Measurements from ENCODE around the gene SLAIN1.

SLAIN1 gene

DNA sequence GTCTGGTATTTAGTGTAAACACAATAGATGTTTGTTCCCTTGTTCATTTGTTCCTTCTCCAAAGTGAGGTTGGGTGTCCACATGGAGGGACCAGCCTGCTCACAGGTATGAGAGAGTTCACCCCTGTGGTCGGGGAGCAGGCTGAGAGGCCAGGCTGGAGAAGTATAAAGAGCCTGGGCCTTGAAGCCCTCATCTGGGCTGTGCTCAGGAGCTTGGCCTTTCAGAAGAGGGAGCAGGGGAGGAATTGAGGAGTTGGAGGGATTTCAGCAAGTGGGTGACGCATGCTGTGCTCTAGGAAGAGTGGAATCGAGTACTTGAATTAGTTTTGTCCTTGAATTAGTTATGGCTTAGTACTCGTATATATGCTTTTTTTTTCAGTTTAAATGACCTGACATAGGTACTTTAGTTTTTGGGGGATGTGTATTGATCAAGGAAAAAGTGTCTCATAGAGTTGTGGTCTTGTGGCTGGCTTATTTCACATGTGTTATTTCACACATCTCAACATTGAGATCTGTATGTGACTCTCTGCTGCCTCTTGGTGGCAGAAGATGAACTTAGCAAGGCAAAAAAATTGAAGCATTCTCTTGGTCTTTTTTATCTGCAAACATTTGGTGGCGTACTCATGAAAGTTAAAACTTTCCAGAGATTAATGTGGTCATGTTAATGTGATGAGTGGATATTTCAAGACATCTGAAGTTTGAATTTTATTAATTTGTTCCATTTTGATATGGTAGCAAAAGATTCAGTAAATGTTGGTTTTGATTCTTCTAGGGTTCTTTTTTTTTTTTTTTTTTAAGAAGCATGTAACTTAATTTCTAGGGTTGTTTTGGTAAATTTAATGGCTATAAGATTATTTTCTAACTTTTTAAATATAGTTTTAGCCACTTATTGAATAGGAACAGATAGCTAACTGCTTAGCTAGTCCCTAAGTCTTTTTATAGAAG, 54.3 kb downstream of the SLAIN1 start:
- peak; percentile 33 for DNase-seq

DNA sequence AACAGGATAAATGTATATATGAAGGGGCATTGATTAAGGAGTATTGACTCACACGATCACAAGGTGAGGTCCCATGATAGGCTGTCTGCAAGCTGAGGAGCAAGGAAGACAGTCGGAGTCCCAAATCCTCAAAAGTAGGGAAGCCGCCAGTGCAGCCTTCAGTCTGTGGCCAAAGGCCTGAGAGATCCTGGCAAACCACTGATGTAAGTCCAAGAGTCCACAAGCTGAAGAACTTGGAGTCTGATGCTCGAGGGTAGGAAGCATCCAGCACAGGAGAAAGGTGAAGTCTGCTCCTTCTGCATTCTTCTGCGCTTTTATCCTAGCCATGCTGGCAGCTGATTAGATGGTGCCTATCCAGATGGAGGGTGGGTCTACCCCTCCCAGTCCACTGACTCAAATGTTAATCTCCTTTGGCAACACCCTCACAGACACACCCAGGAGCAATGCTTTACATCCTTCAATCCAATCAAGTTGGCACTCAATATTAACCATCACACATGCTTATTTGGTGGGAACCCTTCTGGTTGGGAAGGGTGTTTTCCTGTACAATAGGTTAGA, 55.1 kb downstream of the SLAIN1 start:
- no peak for DNase-seq

DNA sequence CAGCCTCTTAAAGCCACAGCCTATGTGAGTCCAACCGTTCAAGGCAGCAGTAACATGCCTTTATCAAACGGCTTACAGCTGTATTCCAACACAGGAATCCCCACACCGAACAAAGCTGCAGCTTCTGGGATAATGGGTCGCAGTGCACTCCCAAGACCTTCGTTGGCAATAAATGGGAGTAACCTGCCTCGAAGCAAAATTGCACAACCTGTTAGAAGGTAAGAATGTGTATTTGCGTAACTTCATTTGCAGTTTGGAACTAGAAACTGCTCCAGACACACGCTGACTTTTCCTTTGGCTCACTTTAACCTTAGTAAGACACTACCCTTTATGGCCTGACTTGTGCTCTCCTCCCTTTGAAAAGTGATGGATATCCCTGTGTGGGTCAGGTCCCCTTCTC, 63.4 kb downstream of the SLAIN1 start:
- no peak for DNase-seq

DNA sequence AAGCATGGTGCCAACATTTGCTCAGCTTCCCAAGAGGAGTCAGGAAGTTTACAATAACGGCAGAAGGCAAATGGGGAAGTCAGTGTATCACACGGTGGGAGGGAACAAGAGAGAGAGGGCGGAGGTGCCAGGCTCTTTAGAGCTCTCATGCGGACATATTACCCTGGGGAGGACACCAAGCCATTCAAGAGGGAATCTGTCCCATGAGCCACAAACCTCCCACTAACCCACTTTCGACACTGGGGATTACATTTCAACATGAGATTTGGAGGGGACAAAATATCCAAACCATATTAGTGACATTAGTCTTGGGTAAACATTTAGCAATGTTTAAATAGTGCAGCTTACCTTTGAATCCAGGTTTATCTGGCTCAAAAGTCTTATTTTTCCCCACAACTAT, 69.9 kb downstream of the SLAIN1 start:
- no peak for DNase-seq

DNA sequence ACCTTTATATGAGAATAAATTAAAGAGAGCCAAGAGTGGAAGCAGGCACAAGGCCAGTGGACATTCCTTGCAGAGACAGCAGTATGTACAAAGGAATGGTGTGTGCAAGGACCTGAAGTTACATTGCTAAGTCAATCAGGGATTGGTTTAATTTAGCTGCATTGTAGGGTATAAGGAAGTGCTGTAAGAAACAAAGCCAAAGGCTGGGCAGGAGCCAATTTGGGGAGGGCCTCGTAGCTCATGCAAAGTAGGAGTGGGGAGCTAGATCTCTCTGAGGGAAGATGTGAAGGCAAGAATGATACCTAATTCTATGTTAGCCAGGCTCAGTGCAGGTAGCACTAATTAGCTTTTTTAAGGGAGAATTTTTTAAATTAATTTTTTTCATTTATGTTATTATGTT, 76.7 kb downstream of the SLAIN1 start:
- no peak for DNase-seq

DNA sequence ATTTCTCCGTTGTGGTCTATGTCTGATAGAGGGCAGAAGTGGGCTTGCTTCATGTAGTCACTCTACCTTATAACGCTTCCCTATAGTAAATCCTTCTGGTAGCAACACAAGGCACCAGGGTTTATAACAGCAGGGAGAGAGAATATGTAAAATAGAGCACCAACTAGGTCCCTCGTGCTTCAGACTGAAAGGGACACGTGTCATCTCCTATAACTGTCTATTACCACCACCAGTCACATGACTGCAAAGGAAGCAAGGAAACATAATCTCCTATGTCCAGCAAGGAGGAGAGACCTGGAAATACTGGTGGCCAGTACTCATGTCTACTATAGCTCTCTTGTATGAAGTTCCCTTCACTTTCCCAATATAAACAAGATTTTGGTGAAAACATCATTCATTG, 79.2 kb downstream of the SLAIN1 start:
- DNase-seq = no peak

DNA sequence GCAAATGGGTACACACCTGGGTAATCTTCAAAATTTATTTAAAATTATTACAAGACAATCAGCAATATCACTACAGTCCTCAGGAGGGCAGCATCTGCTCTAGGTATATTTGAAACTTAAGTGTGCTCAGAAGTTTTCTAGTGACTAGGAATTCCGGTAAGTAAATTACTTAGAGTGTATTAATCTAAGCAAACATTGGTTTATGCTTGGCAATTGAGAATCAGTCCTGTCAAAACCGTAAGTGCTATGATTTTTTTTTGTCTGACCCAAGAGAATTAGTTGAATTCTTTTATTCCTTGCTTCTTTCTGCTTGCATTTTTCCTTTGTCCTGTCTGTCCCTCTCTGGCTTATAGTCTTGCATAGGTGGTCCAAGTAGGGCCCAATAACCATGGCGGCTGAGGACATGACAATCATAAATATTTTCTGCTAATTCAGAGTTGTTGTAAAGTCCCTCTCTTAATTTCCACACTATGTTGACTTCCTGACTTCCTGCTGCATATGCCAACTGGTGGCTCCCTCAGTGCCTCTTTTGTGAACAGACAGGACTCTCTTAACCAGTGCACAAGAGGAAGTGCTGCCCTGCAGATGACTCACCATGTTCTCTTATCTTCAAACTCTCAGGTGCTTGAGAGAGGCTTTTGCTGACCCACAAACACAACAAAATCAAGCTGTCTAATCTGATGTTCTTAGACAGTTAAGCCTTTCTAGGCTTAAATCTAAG, 82.2 kb downstream of the SLAIN1 start:
- DNase-seq = peak; percentile 35

DNA sequence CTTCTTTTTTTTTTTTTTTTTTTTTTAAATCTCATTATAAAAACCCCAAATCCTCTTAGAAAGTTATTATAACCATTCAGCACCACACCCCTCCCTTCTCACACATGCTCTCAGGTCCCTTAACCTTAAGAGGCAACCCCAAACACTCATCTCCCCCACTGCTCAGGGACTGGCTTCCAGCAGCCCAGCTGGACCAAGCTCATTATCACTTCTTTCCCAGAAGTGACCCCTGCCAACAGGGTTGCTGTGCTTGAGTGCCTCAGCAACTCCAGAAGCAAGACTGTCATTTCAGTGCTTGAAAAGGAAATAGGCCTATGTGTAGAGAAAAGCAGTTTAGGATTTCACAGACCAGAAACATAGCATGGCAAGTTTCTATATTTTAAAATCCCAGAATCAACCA, 84.3 kb downstream of the SLAIN1 start:
- DNase-seq = no peak

DNA sequence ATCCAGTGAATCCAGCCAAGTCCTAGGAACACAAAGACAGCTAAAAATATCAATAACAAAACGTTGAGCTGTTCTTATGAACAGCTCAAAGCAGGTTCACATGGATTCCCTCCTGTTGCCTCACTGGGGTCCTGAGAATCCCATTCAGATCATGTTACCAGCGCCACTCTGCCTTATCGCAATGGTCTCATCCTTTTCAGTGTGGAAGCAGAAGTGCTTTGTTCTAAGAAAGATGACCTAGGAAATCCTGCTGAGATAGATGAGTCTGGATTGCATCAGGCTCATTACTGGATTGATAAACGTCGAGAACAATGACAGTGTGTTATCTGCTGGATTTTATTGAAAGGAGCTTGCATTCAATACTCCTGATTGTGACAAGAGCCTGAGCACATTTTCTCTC, 87.0 kb downstream of the SLAIN1 start:
- no peak for DNase-seq

DNA sequence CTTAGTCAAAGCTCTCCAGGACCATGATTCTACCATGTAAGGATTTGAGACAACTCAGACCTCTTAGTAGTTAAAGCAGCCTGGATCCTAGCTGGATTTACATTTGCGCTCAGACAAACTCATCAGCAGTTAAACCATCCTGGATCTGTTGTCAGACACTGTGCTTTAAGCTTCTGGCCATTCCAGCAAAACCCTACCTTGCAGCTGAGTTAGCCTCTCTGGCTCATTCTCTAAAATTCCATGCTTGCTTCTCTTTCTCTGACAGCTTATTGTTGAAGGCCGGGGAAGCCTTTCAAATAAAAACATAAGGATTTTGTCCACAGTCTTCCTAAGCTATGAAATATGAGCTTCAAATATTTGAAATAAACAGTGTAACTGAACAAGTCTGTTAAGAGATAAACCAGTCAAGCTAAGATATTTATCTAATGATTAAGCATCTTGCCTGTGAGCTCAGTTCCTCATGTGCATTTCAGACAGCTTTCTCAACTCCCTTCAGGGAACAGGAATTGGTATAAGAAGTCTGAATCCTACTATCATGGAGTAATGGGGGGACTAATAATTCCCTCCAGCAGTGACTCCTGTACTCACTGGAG, 89.3 kb downstream of the SLAIN1 start:
- no peak for DNase-seq

DNA sequence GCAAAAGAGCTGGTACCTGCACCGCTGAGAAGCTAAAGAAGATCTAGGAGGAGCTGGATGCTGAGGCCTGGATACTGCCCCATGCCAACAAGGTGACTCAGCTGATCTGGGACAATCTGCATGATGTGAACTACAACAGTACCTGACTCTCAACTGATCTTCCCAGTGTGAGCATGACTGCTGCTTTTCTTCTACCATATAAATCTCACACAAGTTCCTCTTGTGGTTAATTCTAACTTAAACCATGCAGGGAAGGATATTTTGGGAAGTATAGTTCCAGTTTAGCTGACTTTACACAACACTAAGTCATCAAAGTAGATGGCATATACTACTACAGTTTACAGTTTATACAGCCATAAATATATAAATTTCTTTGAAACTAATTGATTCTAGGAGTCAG, 91.9 kb downstream of the SLAIN1 start:
- no peak for DNase-seq

DNA sequence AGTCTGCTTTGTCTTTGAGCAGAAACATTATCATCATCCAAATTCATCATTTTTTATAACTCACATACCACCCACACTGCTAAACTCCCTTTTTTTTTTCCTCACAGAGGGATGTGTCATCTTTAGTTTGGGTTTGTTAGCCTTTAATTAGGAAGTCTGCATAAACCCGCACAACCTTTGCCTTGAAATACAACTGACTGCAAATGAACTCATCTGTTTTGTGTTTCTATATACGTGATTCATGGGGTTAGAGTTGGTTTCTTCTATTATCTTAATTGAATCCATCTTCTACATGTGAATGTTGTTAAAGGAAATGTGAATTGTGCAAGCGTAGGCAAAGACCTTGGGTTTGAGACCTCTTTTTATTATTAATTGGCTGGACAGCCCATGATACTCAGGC, 102.7 kb downstream of the SLAIN1 start:
- DNase-seq = no peak

DNA sequence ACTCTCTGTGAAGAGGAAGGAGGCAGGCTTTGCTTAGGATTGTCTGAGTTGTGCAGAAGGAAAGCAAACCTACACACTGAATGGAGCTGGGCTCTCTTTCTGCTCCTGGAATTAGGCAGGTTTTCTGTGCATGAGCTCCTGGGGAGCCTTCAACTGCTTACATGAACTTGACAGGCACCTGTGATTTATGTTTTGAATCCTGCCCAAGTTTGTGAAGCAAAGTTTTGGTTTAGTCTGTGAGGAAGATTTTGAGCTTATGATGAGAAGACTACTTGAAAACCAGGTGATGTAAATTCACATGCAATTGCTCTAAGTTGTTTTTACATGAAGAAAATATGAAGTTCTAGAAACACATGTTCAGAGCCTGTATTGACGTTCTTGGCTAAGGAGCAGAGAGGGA, 109.0 kb downstream of the SLAIN1 start:
- DNase-seq = no peak

DNA sequence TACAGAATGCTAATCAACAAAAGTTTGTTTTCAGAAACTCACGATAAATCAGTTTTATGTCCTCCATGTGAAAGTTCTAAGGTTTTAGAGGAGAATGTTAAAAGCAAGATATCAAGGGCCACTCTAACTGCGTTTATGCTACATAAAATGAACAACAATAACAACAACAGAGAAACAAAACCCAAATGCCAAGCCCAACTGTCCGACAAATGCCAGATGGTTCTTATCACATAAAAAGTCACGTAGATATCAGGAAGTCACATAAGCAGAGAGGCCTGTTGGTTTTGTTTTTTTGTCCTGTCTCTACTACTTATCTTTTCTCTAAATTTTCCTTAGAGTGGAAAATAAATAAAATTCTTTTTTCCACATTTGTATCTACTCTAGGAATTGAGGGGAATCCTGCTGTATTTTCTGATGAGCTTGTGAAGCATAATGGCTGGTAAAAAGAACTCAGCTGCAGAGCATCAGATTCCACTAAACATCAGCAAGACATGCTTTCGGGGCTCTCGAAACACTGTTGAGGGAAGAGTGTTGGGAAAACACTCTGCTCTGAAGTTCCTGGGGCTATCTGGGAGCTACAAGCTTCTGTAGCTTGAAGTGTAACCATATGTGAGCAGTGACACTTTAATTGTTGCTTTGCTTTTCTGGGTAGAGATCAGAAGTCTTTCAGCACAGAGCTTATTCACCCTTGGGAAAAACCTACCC, 110.1 kb downstream of the SLAIN1 start:
- DNase-seq = peak; percentile 31

DNA sequence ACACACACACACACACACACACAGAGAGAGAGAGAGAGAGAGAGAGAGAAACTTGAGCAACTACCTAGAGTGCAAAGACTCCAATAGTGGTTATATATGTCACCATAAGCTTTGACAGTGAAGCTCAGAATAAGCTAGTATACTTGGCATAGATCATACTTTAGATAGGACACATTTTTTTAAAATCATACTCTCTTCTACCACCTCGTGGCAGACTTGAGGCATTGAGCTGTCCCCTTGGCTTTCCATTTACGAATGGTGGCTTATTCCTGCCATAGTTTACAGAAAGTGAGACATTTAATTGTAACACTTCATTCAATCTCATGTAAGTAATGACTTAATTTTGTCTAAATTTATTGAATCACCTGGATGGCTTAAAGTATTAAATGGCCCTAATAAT, 112.9 kb downstream of the SLAIN1 start:
- no peak for DNase-seq

DNA sequence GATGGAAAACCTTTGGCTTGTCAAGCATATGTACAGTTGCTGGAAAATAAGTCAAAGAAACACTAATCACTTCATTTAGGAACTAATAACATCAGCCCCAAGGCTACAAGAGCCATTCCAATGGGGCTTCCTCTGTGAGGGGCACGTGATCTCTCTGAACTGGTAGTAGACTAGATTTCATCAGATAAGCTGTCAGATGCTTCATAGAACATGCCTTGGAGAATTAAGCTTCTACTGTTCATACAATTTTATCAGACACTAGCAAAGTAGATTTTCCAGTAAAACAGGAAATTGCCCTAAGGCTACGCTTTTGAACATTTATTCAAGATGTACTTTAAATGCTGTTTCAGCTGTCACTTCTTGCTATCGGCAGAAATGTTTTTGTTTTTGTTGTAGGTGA, 113.4 kb downstream of the SLAIN1 start:
- no peak for DNase-seq

DNA sequence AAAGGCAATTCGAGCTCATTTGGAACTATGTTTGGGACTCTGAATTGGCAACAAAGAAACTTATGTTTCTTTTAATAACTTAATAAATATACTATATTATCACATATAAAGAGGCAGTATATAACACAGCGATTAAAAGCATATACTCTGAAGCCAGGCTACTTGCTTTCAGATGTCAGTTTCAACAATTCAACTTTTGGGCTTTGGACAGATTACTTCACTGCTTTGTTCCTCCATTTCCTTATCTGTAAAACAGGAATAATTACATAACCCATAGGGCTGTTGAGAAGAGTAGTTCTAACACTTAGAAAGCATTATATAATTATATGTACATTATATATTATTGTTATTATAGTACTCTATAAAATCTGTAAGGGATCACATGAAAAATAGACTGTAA, 113.9 kb downstream of the SLAIN1 start:
- no peak for DNase-seq

DNA sequence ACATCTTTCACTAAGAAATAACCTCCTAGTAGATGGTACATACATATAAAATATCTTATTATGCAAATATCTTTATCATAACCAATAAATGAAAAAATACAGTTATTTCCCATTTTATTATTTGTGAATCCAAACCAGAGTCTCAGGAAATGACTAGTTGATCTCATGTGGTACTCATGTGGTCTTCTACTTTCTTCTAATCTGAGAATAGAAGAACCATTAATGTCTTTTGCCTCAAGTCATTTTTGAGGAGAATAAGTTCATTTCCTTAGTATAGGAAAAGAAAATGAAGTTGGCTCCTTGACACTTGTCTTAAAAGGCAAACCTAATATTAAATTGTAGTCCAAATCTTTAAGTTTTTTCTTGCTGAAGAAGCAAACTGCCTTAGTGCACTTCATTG, 114.5 kb downstream of the SLAIN1 start:
- no peak for DNase-seq

Measured in right kidney (tissue), 1 donor.